Osteoblast (primary cell): ENCODE data around the gene PTN. TPM values are rescaled to one million over a fixed set of nuclear protein-coding genes. Genes with fewer than 3 reads are reported as not detected.

Experiments used
- DNase-seq: peaks from one replicate; pipeline ENCODE4 v3.0.0; 2011; ENCODE audit warnings: low spot score, mixed read lengths; ENCODE audit not compliant: insufficient read length; ENCODE audit errors: missing footprints
- H2AFZ ChIP-seq: 2 replicates; pipeline ENCODE4 v1.6.0; 2011; ENCODE audit warnings: mild to moderate bottlenecking, low read length
- H3K27ac ChIP-seq: 2 replicates; pipeline ENCODE4 v1.5.1; 2011; ENCODE audit warnings: mild to moderate bottlenecking, low read depth, low read length, moderate library complexity
- H3K27me3 ChIP-seq: 2 replicates; pipeline ENCODE4 v1.6.0; 2012; ENCODE audit warnings: mild to moderate bottlenecking, control low read depth, inconsistent platforms, low read length, moderate library complexity; ENCODE audit not compliant: insufficient read depth
- H3K36me3 ChIP-seq: 2 replicates; pipeline ENCODE4 v1.5.1; 2011; ENCODE audit warnings: mild to moderate bottlenecking, low read length, control low read depth, moderate library complexity; ENCODE audit not compliant: insufficient read depth
- H3K4me1 ChIP-seq: 2 replicates; pipeline ENCODE4 v1.5.1; 2011; ENCODE audit warnings: mild to moderate bottlenecking, low read length, control low read depth, moderate library complexity; ENCODE audit not compliant: insufficient read depth
- H3K4me2 ChIP-seq: 2 replicates; pipeline ENCODE4 v1.6.0; 2011; ENCODE audit warnings: mild to moderate bottlenecking, low read length; ENCODE audit not compliant: insufficient read depth
- H3K4me3 ChIP-seq: fragments of 200-600 bp; sonication (generic); 3 replicates; pipeline ENCODE4 v1.5.1; 2012; ENCODE audit warnings: mild to moderate bottlenecking, low read length, inconsistent platforms; ENCODE audit not compliant: insufficient read depth
- H3K79me2 ChIP-seq: 2 replicates; pipeline ENCODE4 v1.6.0; 2012; ENCODE audit warnings: mild to moderate bottlenecking, low read length, control low read depth, inconsistent platforms; ENCODE audit not compliant: insufficient read depth
- H3K9me3 ChIP-seq: 2 replicates; pipeline ENCODE4 v1.5.1; 2011; ENCODE audit warnings: low read depth, low read length, control low read depth
- H4K20me1 ChIP-seq: 2 replicates; pipeline ENCODE4 v1.6.0; 2012; ENCODE audit warnings: mild to moderate bottlenecking, low read length, control low read depth; ENCODE audit not compliant: insufficient read depth
- CTCF ChIP-seq: IDR thresholded peaks from 2 replicates; pipeline ENCODE4 v1.5.1; 2011; ENCODE audit warnings: mild to moderate bottlenecking, low read depth, low read length, moderate library complexity; ENCODE audit errors: extremely low read depth
- total RNA-seq: library from RNA; depleted of rRNA; stranded (reverse); fragments of >200 nt; gene quantifications from 2 replicates; pipeline ENCODE4 v1.2.3, GENCODE V29; 2012

Gene PTN
- total RNA-seq, 1 donor: 21.0 TPM

GRCh38 chr7:137235434-137235833 lies 108.1 kb downstream of the PTN start:
- no peak overlapping the region for H3K27ac ChIP-seq
- no peak overlapping the region for H3K4me2 ChIP-seq
- no peaks in the 10 kb centered on the region for H3K4me1 ChIP-seq
- no peaks in the 10 kb centered on the region for H3K9me3 ChIP-seq
- no peaks in the 10 kb centered on the region for H3K36me3 ChIP-seq
- no peaks in the 10 kb centered on the region for H3K27me3 ChIP-seq
- no peak for DNase-seq
- H3K4me3 ChIP-seq: no peak overlapping the region
- no peak overlapping the region for H2AFZ ChIP-seq
- no peaks in the 10 kb centered on the region for H3K79me2 ChIP-seq
- TF ChIP-seq CTCF: no peak
- no peaks in the 10 kb centered on the region for H4K20me1 ChIP-seq

- Histone ChIP-seq H3K27me3 (no peaks in the 10 kb centered on the region), H3K9me3 (no peaks in the 10 kb centered on the region), H3K4me1 (no peaks in the 10 kb centered on the region), H2AFZ (no peak overlapping the region), H3K36me3 (no peaks in the 10 kb centered on the region), H3K79me2 (no peaks in the 10 kb centered on the region), H4K20me1 (no peaks in the 10 kb centered on the region), H3K4me3 (no peak overlapping the region), H3K27ac (no peak overlapping the region), H3K4me2 (no peak overlapping the region)
- no peak for DNase-seq
- no peak for TF ChIP-seq CTCF
Measured at GRCh38 chr7:137231167-137231566, 112.4 kb downstream of the PTN start.

- Histone ChIP-seq H4K20me1 (no peaks in the 10 kb centered on the region), H3K27ac (no peak overlapping the region), H3K27me3 (no peaks in the 10 kb centered on the region), H3K4me2 (no peak overlapping the region), H3K9me3 (no peaks in the 10 kb centered on the region), H3K4me1 (no peaks in the 10 kb centered on the region), H2AFZ (no peak overlapping the region), H3K4me3 (no peak overlapping the region), H3K36me3 (no peaks in the 10 kb centered on the region), H3K79me2 (no peaks in the 10 kb centered on the region)
- TF ChIP-seq CTCF: no peak
- no peak for DNase-seq
Measured at GRCh38 chr7:137221467-137221866, 122.1 kb downstream of the PTN start.

- Histone ChIP-seq H3K4me1 (no peaks in the 10 kb centered on the region), H3K9me3 (no peaks in the 10 kb centered on the region), H3K36me3 (no peaks in the 10 kb centered on the region), H3K79me2 (no peaks in the 10 kb centered on the region), H4K20me1 (no peaks in the 10 kb centered on the region), H2AFZ (no peak overlapping the region), H3K4me2 (no peak overlapping the region), H3K27me3 (no peaks in the 10 kb centered on the region), H3K4me3 (no peak overlapping the region), H3K27ac (no peak overlapping the region)
- DNase-seq: no peak
- TF ChIP-seq CTCF: no peak
Measured at GRCh38 chr7:137213744-137214143, 129.8 kb downstream of the PTN start.
